Activated naive CD4-positive, alpha-beta T cell treated with Interleukin-2 at 50 U/mL for 16 hours (primary cell): Measurements from ENCODE around the gene MAGEB1.

ENCODE experiments used
- DNase-seq: peaks from one replicate; pipeline ENCODE4 v3.0.0-alpha.2; 2020

MAGEB1 gene

DNA sequence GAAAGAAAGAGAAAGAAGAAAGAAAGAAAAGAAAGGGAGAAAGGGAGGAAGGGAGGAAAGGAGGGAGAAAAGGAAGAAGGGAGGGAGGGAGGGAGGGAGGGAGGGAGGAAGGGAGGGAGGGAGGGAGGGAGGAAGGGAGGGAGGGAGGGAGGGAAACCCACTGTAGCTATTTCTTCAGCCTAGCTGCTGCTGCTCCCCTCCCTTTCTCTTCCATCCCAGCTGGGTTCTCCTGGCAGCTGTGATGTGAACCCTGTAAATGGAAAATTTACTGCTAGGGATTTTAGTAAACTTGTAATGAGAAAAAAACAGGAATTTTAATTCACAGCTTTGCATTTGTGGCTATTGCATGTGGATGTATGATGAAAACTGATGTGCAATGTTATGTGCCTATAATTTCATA lies 54.3 kb downstream of the MAGEB1 start:
- no peak for DNase-seq
